Measurements from ENCODE around the gene OBSCN.
A peak's percentile ranks its signal among the peaks of the same experiment; 100 is the strongest.

- no peak for TF ChIP-seq CTCF (IDR thresholded peaks at IDR 0.05; ENCODE audit: insufficient read depth, low read depth, low read length)
- TF ChIP-seq EZH2 (IDR thresholded peaks at IDR 0.05; ENCODE audit: insufficient read depth, low read length), result peak; percentile 94
These were observed 49.5 kb upstream of the OBSCN start for GRCh38 chr1:228158151-228159007.
